Measurements from ENCODE around the gene GSTM2. TPM values are rescaled to one million over a fixed set of nuclear protein-coding genes. Genes with fewer than 3 reads are reported as not detected.

GSTM2 gene
- total RNA-seq, 1 experiment from 2014 or later = 14.9 TPM

DNA sequence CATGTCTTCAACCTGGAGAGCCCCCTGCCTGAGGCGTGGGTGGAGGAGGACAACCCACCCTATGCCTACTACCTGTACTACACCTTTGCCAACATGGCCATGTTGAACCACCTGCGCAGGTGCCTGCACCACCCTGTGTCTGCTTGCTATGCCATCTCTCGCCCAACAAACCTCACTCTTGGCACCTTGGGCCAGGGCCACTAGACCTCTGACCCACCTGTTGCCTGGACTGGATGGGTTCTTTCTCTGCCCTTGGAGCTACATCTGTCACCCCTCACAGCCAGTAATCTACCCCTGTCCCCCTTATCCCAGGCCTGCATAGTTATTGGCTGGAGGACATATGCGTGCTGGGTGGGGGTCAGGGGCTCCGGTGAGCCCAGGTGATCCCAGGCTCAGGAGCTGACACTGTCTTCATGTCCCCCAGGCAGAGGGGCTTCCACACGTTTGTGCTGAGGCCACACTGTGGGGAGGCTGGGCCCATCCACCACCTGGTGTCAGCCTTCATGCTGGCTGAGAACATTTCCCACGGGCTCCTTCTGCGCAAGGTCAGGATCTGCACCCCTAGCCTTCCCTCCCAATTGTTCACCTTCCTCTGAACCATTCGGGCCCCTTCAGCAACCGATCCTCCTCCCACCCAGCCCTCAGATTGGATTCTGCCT is 38.4 kb upstream of the GSTM2 start:
- no peaks in the 10 kb centered on the region for H4K20me1 ChIP-seq (ENCODE audit: control insufficient read depth, insufficient read depth, insufficient read length)
- H3K27me3 Mint-ChIP-seq (ENCODE audit: low read depth) = no peaks in the 10 kb centered on the region
- TF ChIP-seq, protein P1, sequence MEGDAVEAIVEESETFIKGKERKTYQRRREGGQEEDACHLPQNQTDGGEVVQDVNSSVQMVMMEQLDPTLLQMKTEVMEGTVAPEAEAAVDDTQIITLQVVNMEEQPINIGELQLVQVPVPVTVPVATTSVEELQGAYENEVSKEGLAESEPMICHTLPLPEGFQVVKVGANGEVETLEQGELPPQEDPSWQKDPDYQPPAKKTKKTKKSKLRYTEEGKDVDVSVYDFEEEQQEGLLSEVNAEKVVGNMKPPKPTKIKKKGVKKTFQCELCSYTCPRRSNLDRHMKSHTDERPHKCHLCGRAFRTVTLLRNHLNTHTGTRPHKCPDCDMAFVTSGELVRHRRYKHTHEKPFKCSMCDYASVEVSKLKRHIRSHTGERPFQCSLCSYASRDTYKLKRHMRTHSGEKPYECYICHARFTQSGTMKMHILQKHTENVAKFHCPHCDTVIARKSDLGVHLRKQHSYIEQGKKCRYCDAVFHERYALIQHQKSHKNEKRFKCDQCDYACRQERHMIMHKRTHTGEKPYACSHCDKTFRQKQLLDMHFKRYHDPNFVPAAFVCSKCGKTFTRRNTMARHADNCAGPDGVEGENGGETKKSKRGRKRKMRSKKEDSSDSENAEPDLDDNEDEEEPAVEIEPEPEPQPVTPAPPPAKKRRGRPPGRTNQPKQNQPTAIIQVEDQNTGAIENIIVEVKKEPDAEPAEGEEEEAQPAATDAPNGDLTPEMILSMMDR (conservative IDR thresholded peaks at IDR 0.05) = no peak
- peaks cover 27 to 48% (median 43%) of the 10 kb centered on the region in 3 experiments; a peak in 6 of 7 replicates for H3K36me3 Mint-ChIP-seq (ENCODE audit: insufficient read depth in 1 of 3, low read depth in 3 of 3)
- H3K79me2 ChIP-seq (ENCODE audit: insufficient read depth, low read length) = no peaks in the 10 kb centered on the region
- H3K4me2 ChIP-seq (ENCODE audit: insufficient read depth, insufficient read length, low read length) = no peak overlapping the region
- H3K18ac ChIP-seq (ENCODE audit: insufficient read length, low read depth, low read length) = no peak overlapping the region
- no peak overlapping the region for H3K4ac ChIP-seq (ENCODE audit: low read depth, low read length)
- no peak overlapping the region for H3K27ac ChIP-seq (ENCODE audit: insufficient read length, low read depth, low read length)
- no peak overlapping the region for H2BK120ac ChIP-seq (ENCODE audit: low read depth, low read length, poor library complexity, severe bottlenecking)
- no peak overlapping the region for H3T11ph ChIP-seq (ENCODE audit: low read length)
- H3K4me1 Mint-ChIP-seq = peaks cover 4 to 20% of the 10 kb centered on the region in 2 experiments
- H3K9me3 Mint-ChIP-seq = no peaks in the 10 kb centered on the region
- H4K91ac ChIP-seq (ENCODE audit: insufficient read length, low read depth, low read length) = no peak overlapping the region
- no peak overlapping the region for H3K23ac ChIP-seq (ENCODE audit: insufficient read length, low read depth, low read length)
- no peak overlapping the region for H3K27ac Mint-ChIP-seq
- H2BK5ac ChIP-seq (ENCODE audit: insufficient read length, low read length) = no peak overlapping the region
- no peaks in the 10 kb centered on the region for H3K23me2 ChIP-seq (ENCODE audit: insufficient read length, low read depth, low read length, poor library complexity, severe bottlenecking)
- H3K9ac ChIP-seq (ENCODE audit: extremely low read depth, insufficient read length, low read length) = no peak overlapping the region
- no peak overlapping the region for H2BK20ac ChIP-seq (ENCODE audit: low read depth, low read length, poor library complexity, severe bottlenecking)
- no peak overlapping the region for H2AFZ ChIP-seq (ENCODE audit: low read length)
- no peak overlapping the region for H4K5ac ChIP-seq (ENCODE audit: insufficient read length, low read depth, low read length)
- no peaks in the 10 kb centered on the region for H3K79me1 ChIP-seq (ENCODE audit: insufficient read depth, low read depth, low read length, poor library complexity, severe bottlenecking)
- no peak for DNase-seq
- H3K27me3 ChIP-seq (ENCODE audit: insufficient read depth, low read length) = no peaks in the 10 kb centered on the region
- no peak overlapping the region for H2AK5ac ChIP-seq (ENCODE audit: insufficient read length, low read length)
- no peaks in the 10 kb centered on the region for H3K4me1 ChIP-seq (ENCODE audit: insufficient read depth, low read length)
- H3K56ac ChIP-seq (ENCODE audit: insufficient read length, low read depth, low read length) = no peak overlapping the region
- no peaks in the 10 kb centered on the region for H3K9me3 ChIP-seq (ENCODE audit: control insufficient read depth, low read depth, low read length)
- no peak overlapping the region for H3K14ac ChIP-seq (ENCODE audit: insufficient read depth, low read length)
- no CpG with 5 or more reads among the region's 10 CpGs for WGBS (ENCODE audit: extremely low coverage, insufficient read length, low lambda C conversion rate)
- H3K4me3 Mint-ChIP-seq = no peak overlapping the region
- no peak overlapping the region for H4K8ac ChIP-seq (replicated peaks; ENCODE audit: insufficient read length, low read depth, low read length)
- H2BK12ac ChIP-seq (ENCODE audit: insufficient read length, low read depth, low read length) = no peak overlapping the region
- no peak overlapping the region for H2BK15ac ChIP-seq (ENCODE audit: low read depth, low read length)
